HG02981 (cell line): Measurements from ENCODE around the gene CTBP2.
"Not testable (repeated sequence)": the region's sequence is repeated elsewhere in the genome, so short reads cannot be mapped to it uniquely, and the experiment has no call there.

Experiments
- ATAC-seq: cut with Tn5 transposase; IDR thresholded peaks from one replicate; pipeline ENCODE4 v1.9.1; 2021; ENCODE audit warnings: mild to moderate bottlenecking, moderate library complexity; ENCODE audit not compliant: unreplicated experiment

The CTBP2 gene

DNA sequence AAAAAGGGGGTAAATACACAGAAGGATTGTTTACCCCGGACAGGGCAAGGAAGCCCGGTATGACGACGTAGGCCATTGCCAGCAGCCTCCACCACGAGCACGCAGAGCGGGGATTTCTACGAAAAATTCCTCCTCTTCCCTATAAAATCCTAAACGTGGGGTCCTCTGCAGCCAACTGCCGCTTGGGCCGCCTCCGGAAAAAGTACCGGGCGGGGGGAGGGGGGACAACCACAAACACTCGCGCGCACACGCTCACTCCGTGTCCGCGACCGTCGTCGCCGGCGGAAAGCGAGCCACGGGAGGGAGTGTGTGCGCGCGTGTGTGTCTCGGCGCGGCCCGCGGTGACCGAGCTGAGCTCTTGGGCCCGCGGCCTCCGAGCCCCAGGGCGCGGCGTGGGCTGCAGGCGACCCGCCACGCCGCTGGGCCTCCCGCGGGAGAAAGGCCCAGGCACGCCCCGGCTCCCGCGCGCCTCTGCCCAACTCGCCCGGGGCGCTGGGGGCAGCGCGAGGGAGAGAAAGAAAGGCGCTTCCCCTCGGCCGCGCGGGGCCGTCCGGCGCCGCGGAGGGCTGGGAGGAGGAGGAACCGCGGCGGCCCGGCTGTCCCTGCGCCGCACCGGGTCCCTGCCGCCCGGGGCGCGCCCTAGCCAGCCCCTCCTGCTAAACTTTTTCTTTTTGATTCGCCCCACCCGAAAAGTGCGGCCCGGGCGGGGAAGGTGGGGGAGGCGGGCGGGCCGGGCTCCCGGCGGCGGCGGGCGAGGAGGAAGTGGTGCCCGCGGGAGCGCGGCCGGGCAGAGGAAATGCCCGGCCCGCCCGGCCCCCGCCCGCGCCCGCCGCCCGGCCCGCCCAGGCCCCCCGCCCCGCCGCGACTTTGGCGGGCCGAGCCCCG, 1.5 kb downstream of the CTBP2 start:
- ATAC-seq, result no peak

GRCh38 chr10:125158275-125158600, 2.1 kb downstream of the CTBP2 start:
- ATAC-seq, result no peak

GRCh38 chr10:125157505-125157904, 2.9 kb downstream of the CTBP2 start:
- no peak for ATAC-seq

- no peak for ATAC-seq
Observed at GRCh38 chr10:125156739-125157480, 3.5 kb downstream of the CTBP2 start.

DNA sequence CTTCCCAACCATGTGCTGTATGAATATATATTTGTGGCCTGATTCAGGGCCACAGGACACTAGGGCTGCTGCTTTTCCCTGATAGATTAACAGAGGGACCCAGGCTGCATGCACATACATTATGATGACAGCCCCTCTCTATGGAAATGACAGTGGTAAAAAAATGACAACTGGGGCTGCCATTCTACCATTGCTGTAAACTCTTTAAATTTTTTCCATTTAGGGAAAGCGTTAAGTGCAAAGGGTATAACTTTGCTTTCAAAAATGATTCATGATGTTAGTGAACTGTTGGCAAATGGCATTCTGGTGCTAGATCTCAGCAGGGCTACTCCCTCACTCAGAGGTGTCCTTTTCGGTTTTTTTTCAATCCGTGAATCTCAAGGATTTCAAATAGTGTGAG, 4.2 kb downstream of the CTBP2 start:
- no peak for ATAC-seq

DNA sequence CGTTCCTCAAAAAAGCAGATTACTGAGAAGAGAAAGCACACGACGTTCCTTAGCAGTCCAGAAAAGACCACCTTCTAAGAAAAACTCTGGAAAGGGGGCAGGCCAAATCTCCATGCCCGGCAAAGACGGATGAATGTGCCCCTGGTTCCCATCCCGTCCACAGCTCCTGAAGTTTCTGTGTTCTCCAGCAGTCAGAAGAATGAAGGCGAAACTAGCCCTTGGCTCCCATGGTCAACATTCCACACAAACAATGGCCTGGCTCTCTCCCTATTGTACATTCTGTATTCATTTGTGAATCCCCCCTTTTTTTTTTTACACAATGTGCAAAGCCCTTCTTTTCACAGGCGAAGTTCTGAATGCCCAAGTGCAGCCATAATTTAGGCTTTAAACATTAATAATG, 5.3 kb downstream of the CTBP2 start:
- ATAC-seq, result no peak

GRCh38 chr10:125154529-125154928, 5.8 kb downstream of the CTBP2 start:
- ATAC-seq, result no peak

DNA sequence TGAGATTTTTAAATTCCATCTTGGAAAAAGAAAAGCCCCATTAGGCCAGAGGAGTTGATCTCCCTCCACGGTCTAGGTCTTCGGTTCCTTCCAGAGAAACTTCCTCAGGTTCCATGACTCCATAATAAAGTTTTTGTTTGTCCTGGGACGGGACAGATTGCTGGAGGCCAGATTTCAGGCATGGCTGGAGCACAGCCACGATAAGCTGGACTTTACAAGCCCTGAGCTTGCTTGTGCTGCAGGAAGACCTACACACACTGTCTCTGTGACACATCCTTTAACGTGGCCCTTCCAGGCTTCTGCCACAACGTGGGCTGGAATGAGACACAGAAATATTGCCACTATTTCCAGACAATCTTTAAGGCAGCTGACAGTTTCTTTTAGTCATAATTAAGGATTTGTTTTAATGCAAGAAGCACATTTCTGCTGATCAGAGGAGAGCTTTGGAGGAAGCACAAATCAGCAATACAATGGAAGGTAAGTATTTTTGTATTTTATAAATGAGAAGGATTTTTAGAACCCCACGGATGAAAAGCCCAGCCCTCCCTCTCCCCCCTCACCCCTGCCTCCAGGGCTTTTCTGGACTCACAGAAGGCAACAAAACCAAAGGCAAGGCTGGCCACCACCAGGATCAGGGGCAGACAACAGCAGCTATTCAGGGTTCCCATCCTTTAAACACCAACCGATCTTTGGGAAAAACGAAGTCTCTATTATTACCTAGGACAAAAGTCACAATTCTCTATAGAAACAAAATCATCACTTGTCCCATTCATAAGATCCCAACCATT, 6.5 kb downstream of the CTBP2 start:
- no peak for ATAC-seq

DNA sequence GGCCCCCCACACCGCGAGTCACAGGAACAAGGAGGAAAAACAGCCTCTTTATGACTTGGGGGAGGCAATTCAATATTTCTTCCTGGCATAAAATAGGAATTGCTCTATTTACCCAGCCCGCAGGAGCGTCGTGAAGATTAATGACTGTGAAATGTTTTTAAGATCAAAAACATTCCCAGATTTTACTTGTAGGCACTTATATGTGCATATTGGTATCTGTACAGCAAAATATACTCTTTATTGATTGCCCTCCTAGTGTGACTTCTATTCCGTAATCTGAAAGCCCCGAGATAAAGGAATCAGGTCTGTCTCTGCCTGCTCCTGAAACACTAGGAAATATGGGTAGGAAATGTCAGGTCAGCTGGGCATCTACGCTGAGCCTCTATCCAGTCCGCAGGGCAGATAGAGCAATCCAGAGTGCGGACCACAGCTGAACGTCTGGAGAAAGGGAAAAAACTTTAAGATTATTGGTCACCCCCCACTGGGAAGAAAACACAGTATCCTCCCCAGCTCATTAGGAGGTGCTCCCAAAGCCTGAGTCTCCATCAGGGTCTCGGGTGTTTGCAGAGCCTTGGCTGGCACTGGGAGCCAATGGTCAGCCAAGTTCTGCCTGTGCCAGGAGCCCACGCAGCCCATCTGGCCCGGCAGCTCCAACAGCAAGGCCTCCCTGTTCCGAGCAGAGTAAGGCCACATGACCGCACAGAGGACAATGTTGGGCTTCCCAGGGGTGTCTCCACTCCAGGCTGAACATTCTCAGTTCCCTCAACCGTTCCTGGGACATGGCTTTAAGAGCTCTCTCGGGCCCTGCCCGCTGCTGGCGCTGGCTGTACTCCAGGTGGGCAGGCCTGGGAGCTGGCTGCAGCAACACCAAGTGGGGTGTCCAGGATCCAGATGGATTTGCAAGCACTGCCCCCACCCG, 7.7 kb downstream of the CTBP2 start:
- no peak for ATAC-seq

GRCh38 chr10:125151553-125152449, 8.6 kb downstream of the CTBP2 start:
- ATAC-seq, result no peak

DNA sequence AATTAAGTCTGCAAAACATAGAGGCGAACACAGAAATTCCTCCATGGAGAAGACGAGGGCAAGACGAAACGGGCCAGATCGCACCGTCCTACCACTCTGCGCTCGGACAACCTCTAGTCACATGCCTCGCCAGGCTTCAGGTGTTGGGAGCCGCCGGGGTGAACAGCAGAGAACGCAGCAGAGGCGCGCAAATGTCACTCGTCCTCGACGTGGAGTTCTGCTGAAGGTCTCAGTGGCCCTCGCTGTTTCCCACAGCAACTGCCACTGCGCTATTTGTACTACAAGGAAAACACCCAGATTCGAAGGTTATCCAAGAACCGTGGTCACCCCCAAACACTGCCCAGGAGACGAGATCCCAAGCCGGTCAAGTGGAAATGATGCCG, 9.2 kb downstream of the CTBP2 start:
- ATAC-seq, result no peak

DNA sequence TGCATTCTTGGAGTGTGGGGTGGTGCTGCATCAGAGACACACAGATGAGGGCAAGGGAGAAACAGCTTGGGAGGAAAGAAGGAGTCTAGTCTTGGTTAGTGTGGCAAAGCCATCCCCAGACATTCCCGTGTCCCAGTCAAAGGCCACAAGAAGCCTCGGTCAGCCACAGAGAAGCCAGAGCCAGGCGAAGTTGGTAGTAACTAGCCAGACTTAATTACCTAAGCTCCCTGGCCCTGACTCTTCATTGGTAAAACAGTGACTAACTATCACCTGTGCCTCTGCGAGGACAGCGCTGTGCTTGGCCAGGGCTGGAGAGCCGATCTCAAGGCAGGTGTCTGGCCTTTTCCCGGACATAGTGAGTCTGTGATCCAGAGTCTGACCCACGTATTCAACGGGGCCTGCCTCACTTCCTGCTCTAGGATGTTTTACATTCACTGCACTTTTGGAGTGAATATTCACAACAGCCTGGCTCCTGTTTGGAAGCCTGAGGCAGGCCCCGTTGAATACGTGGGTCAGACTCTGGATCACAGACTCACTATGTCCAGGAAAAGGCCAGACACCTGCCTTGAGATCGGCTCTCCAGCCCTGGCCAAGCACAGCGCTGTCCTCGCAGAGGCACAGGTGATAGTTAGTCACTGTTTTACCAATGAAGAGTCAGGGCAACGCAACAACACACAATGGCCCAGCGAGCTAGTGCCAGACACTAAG, 9.8 kb downstream of the CTBP2 start:
- not testable (repeated sequence) for ATAC-seq

DNA sequence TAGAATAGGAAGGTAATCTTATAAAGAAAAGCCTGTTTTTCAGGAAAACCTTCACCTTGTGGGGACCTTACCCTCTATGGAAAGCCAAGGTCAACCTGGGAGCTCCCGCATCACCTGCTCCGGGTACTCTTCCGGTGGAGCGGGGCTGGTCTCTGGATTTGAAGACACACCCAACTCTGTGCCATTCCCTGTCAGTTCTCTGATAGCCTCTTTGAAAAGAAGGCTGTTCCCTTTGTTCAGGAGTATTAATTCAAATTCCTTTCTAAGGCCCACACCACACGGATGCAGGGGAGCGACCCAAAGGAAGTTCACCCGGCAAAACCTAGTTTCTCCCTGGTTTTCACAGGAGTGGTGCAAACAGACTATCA, 10.7 kb downstream of the CTBP2 start:
- ATAC-seq, result no peak

- ATAC-seq, result no peak
Observed at GRCh38 chr10:125149036-125149679, 11.2 kb downstream of the CTBP2 start.

DNA sequence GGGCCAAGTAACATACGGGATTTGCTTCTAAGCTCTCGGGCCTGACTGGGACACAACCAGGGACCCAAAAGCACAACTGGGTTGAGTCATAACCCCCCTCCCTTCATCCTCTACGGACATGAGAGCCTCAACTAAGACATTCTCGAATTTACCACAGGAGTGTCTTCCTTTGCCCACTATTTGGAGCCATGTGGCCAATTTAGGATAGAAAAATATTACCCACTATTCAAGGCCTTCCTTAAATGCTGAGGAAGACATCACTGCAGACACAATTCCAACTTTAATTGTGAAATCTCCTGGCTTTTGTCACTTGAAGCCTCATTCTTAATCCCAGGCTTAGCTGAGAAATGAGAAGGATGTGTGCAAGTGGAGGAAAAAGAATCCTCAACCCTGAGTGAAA, 11.8 kb downstream of the CTBP2 start:
- ATAC-seq, result no peak

DNA sequence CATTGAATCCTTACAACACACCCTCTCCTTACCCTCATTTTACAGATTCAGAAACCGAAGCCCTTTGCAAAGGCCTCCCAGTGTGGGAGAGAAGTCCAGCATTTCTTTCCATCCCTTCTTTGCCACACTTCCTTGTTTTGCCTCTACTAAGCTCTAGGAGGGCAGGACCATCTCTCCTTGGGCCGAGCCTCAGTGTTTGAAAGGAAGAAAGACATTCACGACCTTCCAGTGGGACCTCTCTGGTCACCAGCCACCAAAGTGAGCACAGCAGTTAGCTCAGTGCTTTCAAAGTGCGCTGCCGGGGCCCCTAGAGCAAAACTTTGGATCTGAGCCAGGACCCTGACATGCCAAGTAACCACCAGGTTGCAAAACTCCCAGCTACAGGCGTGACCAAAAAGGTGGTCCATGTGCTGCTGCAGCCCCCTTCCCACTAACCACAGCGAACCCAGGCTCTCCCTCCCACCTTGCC, 12.4 kb downstream of the CTBP2 start:
- ATAC-seq, result no peak

DNA sequence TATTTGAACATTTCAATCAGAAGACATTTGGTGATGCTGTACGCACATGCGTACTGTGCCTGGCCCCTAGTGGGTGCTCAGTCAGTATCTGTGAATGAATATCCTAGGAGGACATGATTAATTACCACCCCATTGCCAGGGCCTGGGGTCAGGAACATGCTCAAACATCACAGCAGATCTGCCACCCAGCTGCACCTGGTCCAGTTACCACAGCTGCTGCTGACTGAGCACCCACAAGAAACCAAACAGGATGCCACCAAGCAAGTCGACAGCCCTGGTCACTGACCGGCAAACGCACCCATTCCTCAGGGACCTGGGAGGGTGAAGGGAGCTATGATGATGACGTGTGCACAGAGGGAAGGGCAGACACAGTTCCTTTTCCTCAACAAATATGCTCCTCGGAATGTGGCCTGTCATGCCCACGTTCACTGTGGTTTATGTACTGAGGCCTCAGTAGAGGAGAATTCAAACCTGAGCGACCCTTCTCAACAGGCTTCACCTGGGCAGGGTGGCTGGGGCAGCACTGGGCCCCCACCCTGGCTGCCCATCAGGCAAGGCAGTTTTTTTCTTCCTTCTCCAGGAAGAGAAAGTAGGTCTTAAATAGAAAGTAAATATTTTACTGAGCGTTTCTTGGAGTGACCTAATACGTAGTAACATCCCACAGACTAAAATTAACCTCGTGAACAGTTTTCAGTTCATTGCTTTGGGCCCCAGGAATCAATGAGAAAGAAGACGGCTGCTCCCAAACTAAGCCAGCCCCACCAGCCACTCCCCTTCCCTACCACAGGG, 13.4 kb downstream of the CTBP2 start:
- ATAC-seq, result peak; percentile 47

- ATAC-seq, result no peak
Observed at GRCh38 chr10:125145636-125146035, 14.7 kb downstream of the CTBP2 start.
